DOHH2 (cell line): Measurements from ENCODE around the gene NLGN1.

Source experiments
- H3F3A ChIP-seq: fragments of 200-600 bp; sonication (generic), shearing (Covaris generic); 2 replicates; pipeline ENCODE4 v1.6.0; 2016; ENCODE audit warnings: antibody characterized with exemption, mild to moderate bottlenecking; ENCODE audit not compliant: control insufficient read depth, insufficient read depth
- H3K27ac ChIP-seq: fragments of 200-600 bp; sonication (generic); 2 replicates; pipeline ENCODE4 v1.5.1; 2014; ENCODE audit warnings: low read depth, mild to moderate bottlenecking, low read length, moderate library complexity
- H3K27me3 ChIP-seq: fragments of 200-600 bp; sonication (generic); 2 replicates; pipeline ENCODE4 v1.6.1; 2014; ENCODE audit warnings: mild to moderate bottlenecking, low read length, mixed read lengths; ENCODE audit not compliant: control insufficient read depth
- H3K36me3 ChIP-seq: fragments of 200-600 bp; sonication (generic); 2 replicates; pipeline ENCODE4 v1.6.1; 2014; ENCODE audit warnings: mild to moderate bottlenecking, low read length, moderate library complexity, mixed read lengths; ENCODE audit not compliant: control insufficient read depth
- H3K4me1 ChIP-seq: fragments of 200-600 bp; sonication (generic); 2 replicates; pipeline ENCODE4 v1.6.1; 2014; ENCODE audit warnings: mild to moderate bottlenecking, low read length, mixed read lengths; ENCODE audit not compliant: control insufficient read depth
- H3K4me2 ChIP-seq: fragments of 200-600 bp; sonication (generic); 2 replicates; pipeline ENCODE4 v1.6.0; 2014; ENCODE audit warnings: mild to moderate bottlenecking, low read length, moderate library complexity
- H3K4me3 ChIP-seq: fragments of 200-600 bp; sonication (generic); 2 replicates; pipeline ENCODE4 v1.5.1; 2014; ENCODE audit warnings: mild to moderate bottlenecking, low read length, mixed read lengths
- H3K79me2 ChIP-seq: fragments of 200-600 bp; sonication (generic); 2 replicates; pipeline ENCODE4 v1.6.1; 2014; ENCODE audit warnings: mild to moderate bottlenecking, low read length, mixed read lengths; ENCODE audit not compliant: control insufficient read depth
- H3K9me2 ChIP-seq: fragments of 200-600 bp; sonication (generic); replicated peaks from 2 replicates; pipeline ENCODE4 v1.6.1; 2014; ENCODE audit warnings: mild to moderate bottlenecking, low read length, mixed read lengths; ENCODE audit not compliant: control insufficient read depth
- H3K9me3 ChIP-seq: fragments of 200-600 bp; sonication (generic); 2 replicates; pipeline ENCODE4 v1.6.1; 2014; ENCODE audit warnings: antibody characterized with exemption, low read length, mixed read lengths; ENCODE audit not compliant: control insufficient read depth, insufficient read depth
- H4K20me1 ChIP-seq: fragments of 200-600 bp; sonication (generic); 2 replicates; pipeline ENCODE4 v1.6.0; 2014; ENCODE audit warnings: low read depth, mild to moderate bottlenecking, antibody characterized with exemption, low read length, moderate library complexity; ENCODE audit not compliant: control insufficient read depth, insufficient read depth
- EZH2phosphoT487 ChIP-seq: fragments of 200-600 bp; sonication (generic); IDR thresholded peaks from 2 replicates; pipeline ENCODE4 v1.6.1; 2017; ENCODE audit warnings: borderline replicate concordance, mild to moderate bottlenecking, antibody characterized with exemption, low read length, moderate library complexity, mixed read lengths
- TF ChIP-seq, protein P1 (sequence below): fragments of 200-600 bp; sonication (generic); IDR thresholded peaks from one replicate; pipeline ENCODE4 v1.5.1; 2014; ENCODE audit warnings: antibody characterized with exemption, mild to moderate bottlenecking, low read depth, low read length; ENCODE audit not compliant: poor library complexity, severe bottlenecking

The NLGN1 gene

DNA sequence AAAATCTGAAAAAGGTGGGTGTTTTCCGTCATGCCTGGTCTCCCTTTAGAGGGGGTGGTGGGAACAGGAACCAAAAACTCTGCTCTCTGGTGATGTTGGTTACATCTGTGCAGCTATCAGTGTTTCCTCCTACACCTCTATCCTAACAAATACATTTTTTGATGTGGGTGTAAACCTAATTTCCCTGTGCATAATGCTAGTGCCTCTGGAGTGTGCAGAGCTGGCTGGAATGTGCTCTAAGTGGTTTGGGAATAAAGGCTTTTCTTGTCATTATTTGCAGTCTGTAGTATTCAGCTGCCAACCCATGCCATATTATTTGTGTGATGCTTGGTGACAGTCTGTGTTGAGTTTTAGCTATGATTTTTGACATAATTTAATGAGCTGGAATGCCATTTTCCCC is 547.6 kb downstream of the NLGN1 start:
- H3K27ac ChIP-seq: no peak overlapping the region
- H3F3A ChIP-seq: no peaks in the 10 kb centered on the region
- no peaks in the 10 kb centered on the region for H3K36me3 ChIP-seq
- no peak overlapping the region for H3K4me2 ChIP-seq
- no peaks in the 10 kb centered on the region for H3K79me2 ChIP-seq
- no peaks in the 10 kb centered on the region for H3K4me1 ChIP-seq
- no peaks in the 10 kb centered on the region for H3K9me2 ChIP-seq
- H3K27me3 ChIP-seq: no peaks in the 10 kb centered on the region
- H4K20me1 ChIP-seq: no peaks in the 10 kb centered on the region
- TF ChIP-seq EZH2phosphoT487: no peak
- TF ChIP-seq, protein P1, sequence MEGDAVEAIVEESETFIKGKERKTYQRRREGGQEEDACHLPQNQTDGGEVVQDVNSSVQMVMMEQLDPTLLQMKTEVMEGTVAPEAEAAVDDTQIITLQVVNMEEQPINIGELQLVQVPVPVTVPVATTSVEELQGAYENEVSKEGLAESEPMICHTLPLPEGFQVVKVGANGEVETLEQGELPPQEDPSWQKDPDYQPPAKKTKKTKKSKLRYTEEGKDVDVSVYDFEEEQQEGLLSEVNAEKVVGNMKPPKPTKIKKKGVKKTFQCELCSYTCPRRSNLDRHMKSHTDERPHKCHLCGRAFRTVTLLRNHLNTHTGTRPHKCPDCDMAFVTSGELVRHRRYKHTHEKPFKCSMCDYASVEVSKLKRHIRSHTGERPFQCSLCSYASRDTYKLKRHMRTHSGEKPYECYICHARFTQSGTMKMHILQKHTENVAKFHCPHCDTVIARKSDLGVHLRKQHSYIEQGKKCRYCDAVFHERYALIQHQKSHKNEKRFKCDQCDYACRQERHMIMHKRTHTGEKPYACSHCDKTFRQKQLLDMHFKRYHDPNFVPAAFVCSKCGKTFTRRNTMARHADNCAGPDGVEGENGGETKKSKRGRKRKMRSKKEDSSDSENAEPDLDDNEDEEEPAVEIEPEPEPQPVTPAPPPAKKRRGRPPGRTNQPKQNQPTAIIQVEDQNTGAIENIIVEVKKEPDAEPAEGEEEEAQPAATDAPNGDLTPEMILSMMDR: no peak
- H3K4me3 ChIP-seq: no peak overlapping the region
- no peaks in the 10 kb centered on the region for H3K9me3 ChIP-seq

DNA sequence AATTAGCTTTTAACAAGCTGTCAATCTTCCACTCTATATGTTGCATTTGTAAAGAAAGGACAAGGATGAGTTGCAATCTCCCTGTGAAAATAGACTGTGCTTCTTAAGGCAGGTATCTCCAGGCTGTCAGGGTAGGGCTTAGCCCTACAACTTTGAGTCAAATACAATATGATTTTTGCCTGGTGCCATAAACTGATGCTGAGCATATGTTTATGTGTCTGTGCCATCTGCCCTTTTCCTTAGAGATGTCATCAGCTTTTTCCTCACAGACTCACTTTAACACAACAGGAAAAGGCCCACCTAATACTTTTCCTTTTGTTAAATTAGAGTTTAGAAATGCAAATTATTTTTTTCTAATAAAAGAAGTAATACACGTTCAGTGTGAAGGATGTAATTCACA is 548.3 kb downstream of the NLGN1 start:
- TF ChIP-seq, protein P1: no peak
- TF ChIP-seq EZH2phosphoT487: no peak
- no peaks in the 10 kb centered on the region for H3F3A ChIP-seq
- H4K20me1 ChIP-seq: no peaks in the 10 kb centered on the region
- no peaks in the 10 kb centered on the region for H3K4me1 ChIP-seq
- H3K9me2 ChIP-seq: no peaks in the 10 kb centered on the region
- no peaks in the 10 kb centered on the region for H3K36me3 ChIP-seq
- no peaks in the 10 kb centered on the region for H3K79me2 ChIP-seq
- no peaks in the 10 kb centered on the region for H3K27me3 ChIP-seq
- H3K9me3 ChIP-seq: no peaks in the 10 kb centered on the region
- no peak overlapping the region for H3K4me2 ChIP-seq
- no peak overlapping the region for H3K27ac ChIP-seq
- H3K4me3 ChIP-seq: no peak overlapping the region

GRCh38 chr3:173954647-173955046 is 557.1 kb downstream of the NLGN1 start:
- no peaks in the 10 kb centered on the region for H3K79me2 ChIP-seq
- H3K9me2 ChIP-seq: no peaks in the 10 kb centered on the region
- no peaks in the 10 kb centered on the region for H3F3A ChIP-seq
- no peak overlapping the region for H3K27ac ChIP-seq
- H3K4me3 ChIP-seq: no peak overlapping the region
- no peaks in the 10 kb centered on the region for H3K9me3 ChIP-seq
- no peak overlapping the region for H3K4me2 ChIP-seq
- no peaks in the 10 kb centered on the region for H3K4me1 ChIP-seq
- TF ChIP-seq, protein P1: no peak
- TF ChIP-seq EZH2phosphoT487: no peak
- H4K20me1 ChIP-seq: no peaks in the 10 kb centered on the region
- H3K36me3 ChIP-seq: no peaks in the 10 kb centered on the region
- H3K27me3 ChIP-seq: no peaks in the 10 kb centered on the region

DNA sequence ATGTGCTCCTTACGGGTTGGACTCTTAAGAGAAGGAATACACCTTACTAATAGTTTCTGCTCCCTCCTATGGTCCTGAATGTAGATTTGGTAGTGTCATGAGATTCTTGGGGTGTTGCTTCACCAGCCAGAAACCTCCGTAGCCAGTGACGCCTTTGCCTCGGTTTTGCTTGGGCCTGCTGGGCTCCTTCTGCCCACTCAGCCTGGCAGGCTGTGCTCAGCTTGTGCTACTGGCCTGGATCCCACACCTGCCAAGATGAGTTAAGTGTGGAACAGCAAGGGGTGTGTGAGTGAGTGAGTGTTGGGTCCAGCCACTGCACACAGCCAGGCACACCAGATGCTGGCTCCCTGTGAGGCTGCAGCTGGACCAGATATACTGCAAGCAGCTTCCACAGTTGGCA is 560.1 kb downstream of the NLGN1 start:
- H3K27ac ChIP-seq: no peak overlapping the region

More for the DNA sequence above, 560.1 kb downstream of the NLGN1 start:
- Histone ChIP-seq H3K4me3 (no peak overlapping the region), H3K79me2 (no peaks in the 10 kb centered on the region), H3K9me3 (no peaks in the 10 kb centered on the region), H3K36me3 (no peaks in the 10 kb centered on the region), H4K20me1 (no peaks in the 10 kb centered on the region), H3F3A (no peaks in the 10 kb centered on the region), H3K9me2 (no peaks in the 10 kb centered on the region), H3K27me3 (no peaks in the 10 kb centered on the region), H3K4me2 (no peak overlapping the region), H3K4me1 (no peaks in the 10 kb centered on the region)
- TF ChIP-seq EZH2phosphoT487: no peak
- TF ChIP-seq, protein P1: no peak
